ENCODE measurements around the gene TMEM31.
"Not testable (repeated sequence)": the region's sequence is repeated elsewhere in the genome, so short reads cannot be mapped to it uniquely, and the experiment has no call there.

TMEM31 gene

DNA sequence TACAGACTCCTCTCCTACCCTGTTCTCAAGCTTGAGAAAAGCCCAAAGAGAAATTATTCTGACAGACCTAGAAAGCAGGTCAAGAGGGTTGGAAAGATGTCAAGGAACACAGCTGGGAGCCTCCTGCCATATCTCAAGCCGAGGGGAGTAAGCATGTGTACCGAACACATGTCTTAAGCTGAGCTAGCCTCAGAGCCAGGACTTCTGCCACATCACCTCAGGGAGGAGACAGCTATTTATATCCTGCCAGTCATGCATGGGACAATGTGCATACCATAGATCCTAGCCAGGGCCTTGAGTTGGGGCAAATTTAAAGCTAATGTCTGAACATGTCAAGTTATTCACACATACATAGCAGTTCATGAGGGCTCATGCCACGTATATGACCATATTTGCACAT lies 11.8 kb downstream of the TMEM31 start:
- DNase-seq = no peak

DNA sequence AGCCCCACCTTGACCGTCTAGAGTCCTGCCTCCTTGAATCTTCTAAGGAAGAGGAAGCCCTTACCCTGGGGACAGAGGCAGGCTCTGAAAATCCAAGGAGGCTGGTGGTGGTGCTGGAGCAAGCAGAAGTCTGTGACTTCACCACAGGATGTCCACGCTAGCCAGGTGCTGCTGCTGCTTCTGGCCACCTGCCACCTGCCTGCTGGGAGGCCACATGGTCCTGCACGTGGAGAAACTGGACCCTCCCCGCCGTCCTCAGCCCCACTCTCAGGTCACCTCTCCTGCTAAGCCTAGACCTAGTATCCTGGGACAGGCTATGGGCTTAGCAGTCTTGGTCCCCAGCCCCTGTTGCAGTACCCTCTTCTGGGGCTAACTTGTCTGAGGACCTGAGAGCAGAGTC lies 15.8 kb downstream of the TMEM31 start:
- no peak for DNase-seq

DNA sequence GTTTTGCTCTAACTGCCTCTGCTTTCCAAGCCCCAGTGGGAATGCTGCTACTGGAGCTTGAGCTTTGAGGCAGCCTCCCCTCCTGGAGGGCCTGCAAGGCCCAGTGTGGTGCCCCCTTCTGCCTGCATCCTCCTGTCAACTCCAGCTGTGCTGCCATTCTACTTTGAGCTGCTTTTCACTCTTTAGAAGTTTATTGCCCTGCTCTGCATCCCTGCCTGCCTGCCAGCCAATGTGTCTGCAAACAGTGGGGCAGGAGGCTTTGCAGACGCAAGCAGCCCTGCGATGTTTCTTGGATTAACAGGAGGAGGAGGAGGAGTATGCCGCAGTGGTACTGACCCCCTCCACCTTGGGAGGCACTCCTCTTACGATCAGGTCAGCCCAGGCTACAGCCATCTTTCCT lies 16.4 kb downstream of the TMEM31 start:
- DNase-seq = no peak

- no peak for DNase-seq
These were observed 18.3 kb downstream of the TMEM31 start for GRCh38 chrX:103729015-103729414.

DNA sequence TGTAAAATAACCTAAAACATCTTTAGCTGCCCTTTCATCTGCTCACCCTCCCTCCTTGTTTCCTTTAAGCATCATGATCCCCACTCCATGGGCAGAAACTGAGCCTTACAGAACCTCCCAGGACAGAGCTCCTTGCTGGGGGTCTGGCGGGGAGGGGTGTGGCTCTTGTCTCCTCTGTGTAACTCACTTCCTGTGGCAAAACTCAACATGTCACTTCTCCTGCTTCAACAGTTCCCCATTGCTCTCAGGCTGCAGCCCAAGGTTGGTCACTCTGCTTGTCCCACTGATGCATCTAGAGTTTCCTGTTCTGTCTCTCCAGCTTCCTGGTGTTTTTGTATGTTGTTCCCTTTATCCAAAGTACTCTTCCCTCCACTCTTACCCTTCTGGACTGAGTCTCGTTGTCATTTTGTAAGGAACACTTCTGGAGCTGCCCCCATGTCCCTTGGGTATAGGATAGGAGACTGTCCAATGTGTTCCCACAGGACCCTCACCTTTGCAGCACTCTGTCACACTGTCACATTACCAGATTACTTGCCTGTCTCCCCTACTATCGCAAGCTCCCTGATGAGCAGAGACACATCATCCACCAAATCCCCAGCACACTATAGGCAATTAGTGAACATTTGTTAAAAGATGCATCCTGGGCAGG lies 19.6 kb downstream of the TMEM31 start:
- no peak for DNase-seq

DNA sequence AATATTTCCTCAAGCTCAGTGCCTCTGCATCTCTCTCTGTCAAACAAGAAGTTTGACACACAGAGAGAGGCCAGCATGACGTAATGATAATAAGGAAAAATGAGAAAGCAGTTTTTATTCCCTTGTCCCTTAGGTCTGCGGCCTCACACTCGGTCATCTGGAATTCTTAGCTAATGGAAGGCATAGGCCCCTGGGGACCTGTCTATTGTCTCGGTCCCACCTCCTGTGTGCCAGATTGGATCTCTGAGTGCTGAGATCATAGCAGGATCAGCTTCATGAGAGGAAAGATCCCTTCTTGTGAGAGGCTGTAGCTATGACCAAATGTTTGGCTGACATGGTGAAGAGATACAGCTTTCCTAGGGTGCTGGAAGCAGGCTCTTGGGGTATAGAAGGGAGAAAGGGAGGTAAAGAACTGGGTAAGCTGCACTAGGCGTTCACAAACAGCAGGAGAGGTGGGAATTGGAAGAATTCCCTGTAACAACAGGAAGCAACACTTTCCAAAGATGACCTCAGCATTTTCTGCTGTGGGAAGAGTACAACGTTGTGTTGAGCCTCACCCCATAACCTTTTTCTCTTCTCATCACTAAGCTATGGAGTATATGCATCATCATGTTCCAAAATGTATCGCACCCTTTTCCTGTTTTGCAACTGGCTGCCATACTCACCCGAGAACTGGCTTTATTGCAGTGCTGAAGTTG lies 20.2 kb downstream of the TMEM31 start:
- DNase-seq = no peak

- DNase-seq = no peak
These were observed 22.3 kb downstream of the TMEM31 start for GRCh38 chrX:103733017-103733416.

GRCh38 chrX:103734125-103734760 lies 23.5 kb downstream of the TMEM31 start:
- DNase-seq = no peak

DNA sequence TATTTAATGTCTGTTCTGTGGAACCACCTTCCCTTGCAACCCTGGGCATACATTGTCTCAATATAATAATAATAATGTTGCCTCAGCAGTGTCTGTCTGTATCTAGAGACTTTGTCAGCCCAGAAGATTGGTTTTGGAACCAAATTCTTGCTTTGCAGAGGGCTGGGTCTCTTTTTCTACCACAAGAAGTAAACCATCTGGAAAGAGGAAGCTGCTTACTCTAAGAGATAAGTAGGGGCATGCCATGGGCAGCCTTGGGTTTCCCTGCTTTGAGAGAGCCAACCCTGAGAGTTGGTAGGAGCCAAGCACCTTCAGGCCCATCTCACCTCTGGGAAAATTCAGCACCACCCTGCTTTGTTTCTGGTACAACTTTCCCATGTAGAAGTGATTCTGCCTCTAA lies 27.0 kb downstream of the TMEM31 start:
- no peak for DNase-seq

GRCh38 chrX:103739421-103739820 lies 28.7 kb downstream of the TMEM31 start:
- DNase-seq = no peak

DNA sequence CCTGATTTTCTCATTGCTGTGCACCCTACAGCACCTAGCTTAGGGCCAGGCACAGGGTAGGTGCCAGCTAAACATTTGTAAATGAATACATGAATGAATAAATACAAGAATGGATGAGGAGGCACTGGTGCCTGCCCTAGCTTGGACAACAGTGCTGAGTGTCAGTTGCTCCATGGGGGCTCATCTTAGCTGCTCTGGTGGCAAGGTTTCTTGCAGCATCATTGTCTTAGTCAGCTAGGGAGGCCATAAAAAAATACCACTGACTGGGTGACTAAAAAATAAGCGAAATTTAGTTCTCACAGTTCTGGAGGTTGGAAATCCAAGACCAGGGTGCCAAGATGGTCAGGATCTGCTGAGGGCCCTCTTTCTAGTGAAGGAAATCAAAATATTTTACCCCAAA lies 31.2 kb downstream of the TMEM31 start:
- no peak for DNase-seq

DNA sequence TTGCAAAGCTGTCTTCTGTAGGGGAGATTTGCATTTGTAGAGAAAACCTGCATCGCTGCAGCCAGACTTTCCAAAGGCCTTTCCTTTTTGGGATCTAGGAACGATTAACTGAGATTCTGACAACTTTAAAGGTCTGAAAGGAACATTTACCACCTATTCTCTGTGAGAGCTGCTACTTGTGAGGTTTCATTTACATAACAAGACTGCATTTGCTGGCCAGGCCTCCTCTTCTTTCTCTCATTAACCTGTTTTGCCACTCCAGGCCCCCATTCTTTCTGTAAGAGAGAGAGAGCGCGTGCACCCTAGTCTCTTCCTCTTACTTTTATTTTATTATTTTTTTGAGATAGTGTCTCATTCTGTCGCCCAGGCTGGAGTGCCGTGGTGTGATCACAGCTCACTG lies 31.6 kb downstream of the TMEM31 start:
- no peak for DNase-seq

DNA sequence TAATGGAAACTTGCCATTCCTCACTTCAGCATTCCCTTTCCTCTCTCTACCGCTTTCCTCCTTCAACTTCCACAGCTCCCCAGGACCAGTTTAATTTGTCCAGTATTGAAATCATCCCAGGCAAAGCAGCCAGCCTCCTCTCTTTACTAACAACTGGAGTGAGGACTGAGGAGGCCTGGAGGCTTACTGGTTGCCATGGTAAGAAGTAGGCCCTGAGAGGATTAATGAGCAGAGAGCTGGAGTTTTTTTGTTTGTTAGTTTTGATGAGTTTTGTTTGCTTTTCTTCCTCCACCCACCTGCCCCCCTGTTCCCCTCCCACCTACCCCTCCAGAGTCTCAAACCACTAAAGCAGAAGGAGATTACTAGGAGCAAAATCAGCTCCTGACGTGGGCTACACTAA lies 36.5 kb downstream of the TMEM31 start:
- no peak for DNase-seq

DNA sequence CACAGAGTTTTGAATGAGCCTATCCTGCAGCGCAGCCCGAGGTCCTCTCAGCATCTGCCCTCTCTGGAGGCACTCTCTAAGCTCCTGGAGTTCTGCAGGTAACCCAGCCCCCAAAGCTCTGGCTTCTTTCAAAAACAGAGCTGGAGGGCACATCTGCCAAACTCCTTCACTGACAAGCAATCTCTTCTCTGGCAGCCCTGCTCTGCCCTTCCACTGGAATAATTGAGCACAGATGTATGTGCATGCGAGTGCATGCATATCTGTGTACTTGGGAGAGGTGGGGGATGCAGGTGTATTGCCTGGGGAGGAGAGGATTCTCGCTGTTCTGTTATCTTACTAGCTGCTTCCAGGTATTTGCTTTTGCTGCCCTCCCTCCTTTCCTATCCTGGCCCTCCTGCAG lies 43.7 kb downstream of the TMEM31 start:
- DNase-seq = no peak

- no peak for DNase-seq
These were observed 46.0 kb downstream of the TMEM31 start for GRCh38 chrX:103756736-103757135.

GRCh38 chrX:103758555-103758954 lies 47.8 kb downstream of the TMEM31 start:
- no peak for DNase-seq

DNA sequence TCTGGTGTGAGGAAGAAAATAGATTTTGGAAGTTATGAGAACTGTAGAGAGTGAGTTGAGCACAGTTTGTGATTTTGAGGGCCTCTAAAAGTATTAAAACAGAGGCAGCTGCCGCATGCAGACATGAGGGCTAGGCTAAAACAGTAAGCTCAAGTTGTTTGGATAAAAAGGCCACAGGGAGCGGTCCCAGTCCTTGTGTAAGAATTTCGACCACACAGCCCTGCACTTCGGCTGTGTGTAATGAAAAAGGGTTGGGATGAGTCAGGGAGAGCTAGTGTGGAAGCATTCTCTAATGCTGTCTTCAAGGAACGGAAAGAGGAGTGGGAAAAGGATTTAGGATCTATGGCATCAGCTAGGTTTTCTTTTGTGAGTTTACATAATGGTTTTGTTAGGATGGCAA lies 52.8 kb downstream of the TMEM31 start:
- DNase-seq = not testable (repeated sequence)

Measured in anterior cingulate cortex (tissue), 58 donors.